Measurements from ENCODE around the gene PPP2R2C. TPM values are rescaled to one million over a fixed set of nuclear protein-coding genes. Genes with fewer than 3 reads are reported as not detected.
A peak's percentile ranks its signal among the peaks of the same experiment; 100 is the strongest.

The PPP2R2C gene
- under 0.01 TPM in 1 of 2 replicates, not detected in the other for total RNA-seq

DNA sequence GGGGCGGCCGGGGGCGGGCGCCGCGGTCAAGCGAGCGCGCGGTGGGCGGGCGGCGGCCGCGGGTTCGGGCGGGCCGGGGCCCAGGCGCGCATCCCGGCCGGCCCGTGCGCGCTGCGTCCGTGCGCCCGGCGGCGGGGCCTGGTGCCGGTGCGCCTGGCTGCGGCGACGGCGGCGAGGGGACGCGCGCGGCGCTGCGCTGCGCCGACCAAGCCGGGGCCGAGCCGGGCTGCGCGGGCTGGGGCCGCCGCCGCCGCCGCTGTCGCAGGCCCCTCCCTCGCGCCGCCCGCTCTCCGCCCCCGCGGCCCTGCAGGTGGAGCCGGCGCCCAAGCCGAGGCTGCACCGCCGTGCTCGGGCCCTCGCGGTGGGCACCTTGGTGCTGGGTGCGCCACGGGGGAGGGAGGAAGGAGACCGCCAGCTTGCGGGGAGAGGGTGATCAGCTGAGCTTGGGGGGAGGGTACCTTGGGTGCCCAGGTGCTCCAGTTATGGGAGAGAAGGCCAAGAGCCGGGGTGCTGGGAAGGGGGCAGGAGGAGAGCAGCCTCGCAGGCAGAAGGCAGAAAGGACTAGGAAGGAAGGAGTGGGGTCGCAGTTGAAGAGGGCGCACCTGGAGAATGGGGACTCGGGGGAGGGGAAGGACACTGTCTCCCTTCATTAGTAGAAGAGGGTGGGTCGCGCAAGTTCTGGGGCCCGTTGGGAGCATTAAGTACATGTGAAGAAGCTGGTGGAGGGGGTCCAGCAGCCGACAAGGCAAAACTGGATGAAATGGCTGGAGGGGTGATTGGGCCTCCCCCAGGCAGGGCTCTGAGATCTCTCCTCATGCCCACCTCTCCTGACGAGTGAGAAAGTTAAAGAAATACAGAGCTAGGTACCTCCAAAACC is at the start of gene PPP2R2C:
Gene PPP2R2C, minus strand, starts transcription at position 228 of the 877 bp plus-strand sequence. CDS start 385 bp downstream, outside the sequence.
- Histone ChIP-seq H3K79me2 (ENCODE audit: insufficient read depth, low read length) (no peaks in the 10 kb centered on the region), H3K4me3 (ENCODE audit: insufficient read depth, low read length) (no peak within 1 kb of the TSS), H3K4me2 (ENCODE audit: insufficient read depth, low read length) (no peak within 1 kb of the TSS), H3K27me3 (ENCODE audit: insufficient read depth, low read length) (peaks cover 30% of the 10 kb centered on the region), H4K20me1 (ENCODE audit: insufficient read depth, low read length) (no peaks in the 10 kb centered on the region), H3K27ac (ENCODE audit: low read depth, low read length) (no peak within 1 kb of the TSS), H3K4me1 (ENCODE audit: insufficient read depth, low read length) (no peaks in the 10 kb centered on the region), H3K36me3 (ENCODE audit: insufficient read depth, low read length) (no peaks in the 10 kb centered on the region), H3K9me3 (ENCODE audit: low read depth, low read length) (no peaks in the 10 kb centered on the region), H2AFZ (ENCODE audit: low read length) (no peak within 1 kb of the TSS)
- peak; percentile 62 for DNase-seq (ENCODE audit: insufficient read length, low spot score, missing footprints)
- TF ChIP-seq, protein P1, sequence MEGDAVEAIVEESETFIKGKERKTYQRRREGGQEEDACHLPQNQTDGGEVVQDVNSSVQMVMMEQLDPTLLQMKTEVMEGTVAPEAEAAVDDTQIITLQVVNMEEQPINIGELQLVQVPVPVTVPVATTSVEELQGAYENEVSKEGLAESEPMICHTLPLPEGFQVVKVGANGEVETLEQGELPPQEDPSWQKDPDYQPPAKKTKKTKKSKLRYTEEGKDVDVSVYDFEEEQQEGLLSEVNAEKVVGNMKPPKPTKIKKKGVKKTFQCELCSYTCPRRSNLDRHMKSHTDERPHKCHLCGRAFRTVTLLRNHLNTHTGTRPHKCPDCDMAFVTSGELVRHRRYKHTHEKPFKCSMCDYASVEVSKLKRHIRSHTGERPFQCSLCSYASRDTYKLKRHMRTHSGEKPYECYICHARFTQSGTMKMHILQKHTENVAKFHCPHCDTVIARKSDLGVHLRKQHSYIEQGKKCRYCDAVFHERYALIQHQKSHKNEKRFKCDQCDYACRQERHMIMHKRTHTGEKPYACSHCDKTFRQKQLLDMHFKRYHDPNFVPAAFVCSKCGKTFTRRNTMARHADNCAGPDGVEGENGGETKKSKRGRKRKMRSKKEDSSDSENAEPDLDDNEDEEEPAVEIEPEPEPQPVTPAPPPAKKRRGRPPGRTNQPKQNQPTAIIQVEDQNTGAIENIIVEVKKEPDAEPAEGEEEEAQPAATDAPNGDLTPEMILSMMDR (IDR thresholded peaks at IDR 0.05; ENCODE audit: extremely low read depth, low read depth, low read length): no peak

DNA sequence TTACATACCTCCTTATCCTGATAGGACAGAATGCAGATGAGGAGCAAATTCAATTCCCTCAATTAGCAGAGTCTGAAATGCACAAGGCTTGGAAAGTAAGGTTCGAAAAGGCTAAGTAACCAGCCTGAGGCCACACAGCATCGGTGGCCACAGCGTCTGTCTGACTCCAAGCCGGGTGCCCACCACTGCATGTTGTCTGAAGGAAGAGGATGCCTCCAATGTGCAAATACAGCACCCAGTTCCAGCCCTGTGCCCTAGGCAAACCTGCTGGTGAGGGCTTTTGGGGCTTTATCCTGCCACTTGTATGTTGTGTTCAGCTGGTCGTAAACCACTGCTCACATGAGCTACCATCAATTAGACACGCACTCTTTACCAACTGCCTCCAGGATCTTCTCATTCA is 48.6 kb upstream of the PPP2R2C start:
- Histone ChIP-seq H3K4me2 (ENCODE audit: insufficient read depth, low read length) (no peak overlapping the region), H3K4me3 (ENCODE audit: insufficient read depth, low read length) (no peak overlapping the region), H3K36me3 (ENCODE audit: insufficient read depth, low read length) (no peaks in the 10 kb centered on the region), H4K20me1 (ENCODE audit: insufficient read depth, low read length) (no peaks in the 10 kb centered on the region), H3K4me1 (ENCODE audit: insufficient read depth, low read length) (no peaks in the 10 kb centered on the region), H2AFZ (ENCODE audit: low read length) (no peak overlapping the region), H3K9me3 (ENCODE audit: low read depth, low read length) (no peaks in the 10 kb centered on the region), H3K27me3 (ENCODE audit: insufficient read depth, low read length) (no peaks in the 10 kb centered on the region), H3K27ac (ENCODE audit: low read depth, low read length) (no peak overlapping the region), H3K79me2 (ENCODE audit: insufficient read depth, low read length) (no peaks in the 10 kb centered on the region)
- TF ChIP-seq, protein P1 (IDR thresholded peaks at IDR 0.05; ENCODE audit: extremely low read depth, low read depth, low read length): no peak
- no peak for DNase-seq (ENCODE audit: insufficient read length, low spot score, missing footprints)

DNA sequence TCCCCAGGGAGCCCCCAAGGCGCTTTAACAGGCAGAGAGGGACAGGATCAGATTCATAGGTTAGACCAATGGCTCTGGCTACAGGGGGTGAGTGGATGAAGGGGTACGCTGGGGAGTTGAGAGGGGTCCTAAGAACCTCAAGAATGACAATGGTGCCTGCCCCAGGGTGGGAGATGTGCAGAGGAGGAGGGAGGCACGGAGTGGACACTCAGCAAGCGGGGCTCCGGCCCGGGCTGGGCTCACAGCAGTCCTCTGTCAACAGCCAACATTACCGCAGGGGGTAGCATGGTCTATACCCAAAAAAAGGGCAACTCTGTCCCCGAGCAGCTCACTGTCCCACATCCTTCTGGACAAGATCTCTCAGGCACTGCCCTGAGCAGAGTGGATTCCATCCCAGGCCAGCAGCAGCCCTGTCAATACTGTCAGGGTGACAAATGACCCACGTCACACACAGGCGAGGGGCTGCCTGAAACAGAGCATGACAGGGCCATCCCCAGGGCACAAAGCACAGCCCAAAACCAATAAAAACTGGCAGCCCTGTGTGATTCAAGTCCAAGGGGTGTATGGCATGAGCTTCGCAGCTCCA is 47.7 kb upstream of the PPP2R2C start:
- TF ChIP-seq, protein P1 (IDR thresholded peaks at IDR 0.05; ENCODE audit: extremely low read depth, low read depth, low read length): no peak
- DNase-seq (ENCODE audit: insufficient read length, low spot score, missing footprints): no peak
- Histone ChIP-seq H3K4me2 (ENCODE audit: insufficient read depth, low read length) (no peak overlapping the region), H3K27me3 (ENCODE audit: insufficient read depth, low read length) (no peaks in the 10 kb centered on the region), H3K79me2 (ENCODE audit: insufficient read depth, low read length) (no peaks in the 10 kb centered on the region), H3K27ac (ENCODE audit: low read depth, low read length) (no peak overlapping the region), H3K9me3 (ENCODE audit: low read depth, low read length) (no peaks in the 10 kb centered on the region), H3K4me1 (ENCODE audit: insufficient read depth, low read length) (no peaks in the 10 kb centered on the region), H2AFZ (ENCODE audit: low read length) (no peak overlapping the region), H3K36me3 (ENCODE audit: insufficient read depth, low read length) (no peaks in the 10 kb centered on the region), H4K20me1 (ENCODE audit: insufficient read depth, low read length) (no peaks in the 10 kb centered on the region), H3K4me3 (ENCODE audit: insufficient read depth, low read length) (no peak overlapping the region)

DNA sequence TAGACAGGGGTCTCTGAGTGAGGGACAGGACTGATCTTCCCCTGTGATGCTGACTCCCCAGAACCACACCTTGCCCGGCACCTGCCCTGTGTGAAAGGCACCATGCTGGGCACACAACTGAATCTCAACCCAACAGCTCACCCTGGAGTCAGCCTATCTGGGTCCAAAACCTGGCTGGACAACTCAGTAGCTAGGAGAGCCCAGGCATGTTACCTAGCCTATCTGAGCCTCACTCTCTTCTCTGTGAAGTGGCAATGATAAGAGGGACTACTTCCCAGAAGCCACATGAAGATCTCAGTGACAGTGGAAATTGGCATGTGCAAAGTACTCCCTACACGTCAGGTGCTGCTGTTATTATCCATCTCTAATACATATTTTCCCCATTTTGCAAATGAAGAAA is 44.8 kb upstream of the PPP2R2C start:
- no peak for DNase-seq (ENCODE audit: insufficient read length, low spot score, missing footprints)
- TF ChIP-seq, protein P1 (IDR thresholded peaks at IDR 0.05; ENCODE audit: extremely low read depth, low read depth, low read length): no peak
- H3K79me2 ChIP-seq (ENCODE audit: insufficient read depth, low read length): no peaks in the 10 kb centered on the region
- no peaks in the 10 kb centered on the region for H3K27me3 ChIP-seq (ENCODE audit: insufficient read depth, low read length)
- no peak overlapping the region for H2AFZ ChIP-seq (ENCODE audit: low read length)
- no peaks in the 10 kb centered on the region for H3K4me1 ChIP-seq (ENCODE audit: insufficient read depth, low read length)
- no peak overlapping the region for H3K4me3 ChIP-seq (ENCODE audit: insufficient read depth, low read length)
- no peaks in the 10 kb centered on the region for H4K20me1 ChIP-seq (ENCODE audit: insufficient read depth, low read length)
- no peak overlapping the region for H3K4me2 ChIP-seq (ENCODE audit: insufficient read depth, low read length)
- no peaks in the 10 kb centered on the region for H3K36me3 ChIP-seq (ENCODE audit: insufficient read depth, low read length)
- no peak overlapping the region for H3K27ac ChIP-seq (ENCODE audit: low read depth, low read length)
- H3K9me3 ChIP-seq (ENCODE audit: low read depth, low read length): no peaks in the 10 kb centered on the region

All from osteoblast (primary cell).